Endothelial cell of umbilical vein (primary cell): ENCODE measurements around the gene MS4A10. TPM values are rescaled to one million over a fixed set of nuclear protein-coding genes. Genes with fewer than 3 reads are reported as not detected.

Source experiments
- BruUV-seq: library from RNA; stranded (reverse); fragments of 400-500 nt; replicated peaks from 2 replicates; lab custom pipeline; 2021; lab: Mats Ljungman, UMichigan
- CTCF ChIA-PET: fragments of 300-600, 350-600 bp; sonication (Branson Sonifier 250); formaldehyde crosslinking; loops from one replicate; lab custom pipeline; 2021; ENCODE audit warnings: antibody characterized with exemption, inconsistent platforms; lab: Charles Lee
- POLR2A ChIA-PET: fragments of 300-600, 350-600 bp; sonication (Branson Sonifier 250); formaldehyde crosslinking; loops from one replicate; lab custom pipeline; 2021; ENCODE audit warnings: antibody characterized with exemption, inconsistent platforms; lab: Charles Lee
- DNase-seq: peaks from one replicate; pipeline ENCODE4 v3.0.0-alpha.2; 2011; ENCODE audit warnings: low read depth, low spot score
- FAIRE-seq: peaks from 2 replicates; lab custom pipeline; 2011; peaks lifted over from hg19 to GRCh38; lab: Jason Lieb, UNC
- H2AFZ ChIP-seq: 2 replicates; pipeline ENCODE4 v1.6.0; 2012; ENCODE audit warnings: low read depth, low read length, control low read depth, inconsistent platforms
- H3K27ac ChIP-seq: 2 replicates; pipeline ENCODE4 v1.5.1; 2011; ENCODE audit warnings: low read depth, mild to moderate bottlenecking, control low read depth, low read length, moderate library complexity; ENCODE audit not compliant: insufficient read depth
- H3K27me3 ChIP-seq, 2 experiments: 2 replicates each; pipeline versions ENCODE4 v1.6.0 to v1.6.1; 2011; ENCODE audit warnings: low read length in 2 of 2, mixed read lengths in 1 of 2; ENCODE audit not compliant: control insufficient read depth in 2 of 2, insufficient read depth in 2 of 2
- H3K36me3 ChIP-seq, 2 experiments: 2 replicates in 1 of 2; 3 replicates in 1 of 2; pipeline ENCODE4 v1.5.1; 2011; ENCODE audit warnings: low read length in 2 of 2, mild to moderate bottlenecking in 1 of 2, moderate library complexity in 1 of 2; ENCODE audit not compliant: control insufficient read depth in 2 of 2, insufficient read depth in 2 of 2; ENCODE audit errors: extremely low read depth in 1 of 2
- H3K4me1 ChIP-seq: 3 replicates; pipeline ENCODE4 v1.5.1; 2011; ENCODE audit warnings: mild to moderate bottlenecking, low read length; ENCODE audit not compliant: control insufficient read depth, insufficient read depth; ENCODE audit errors: extremely low read depth
- H3K4me2 ChIP-seq: 2 replicates; pipeline ENCODE4 v1.6.1; 2011; ENCODE audit warnings: low read length, control low read depth, mixed read lengths; ENCODE audit not compliant: insufficient read depth
- H3K4me3 ChIP-seq, 3 experiments: fragments of 200-600 bp in 1 of 3; sonication (generic), shearing (Covaris generic) in 1 of 3; replicated peaks in 1 of 3; 2 replicates each; pipeline ENCODE4 v1.5.1; 2011 to 2016; ENCODE audit warnings: control low read depth in 3 of 3, low read length in 3 of 3, mild to moderate bottlenecking in 2 of 3, inconsistent platforms in 1 of 3, low read depth in 1 of 3, moderate library complexity in 1 of 3; ENCODE audit not compliant: insufficient read depth in 1 of 3
- H3K79me2 ChIP-seq: 2 replicates; pipeline ENCODE4 v1.6.0; 2012; ENCODE audit warnings: low read length, inconsistent platforms; ENCODE audit not compliant: control insufficient read depth, insufficient read depth
- H3K9ac ChIP-seq: replicated peaks from 2 replicates; pipeline ENCODE3; 2011; ENCODE audit warnings: low read length, control low read depth; ENCODE audit not compliant: insufficient read depth; ENCODE audit errors: extremely low read depth
- H3K9me1 ChIP-seq: replicated peaks from 3 replicates; pipeline ENCODE4 v1.6.0; 2011; ENCODE audit warnings: mild to moderate bottlenecking, low read length; ENCODE audit not compliant: control insufficient read depth, insufficient read depth; ENCODE audit errors: extremely low read depth
- H3K9me3 ChIP-seq: replicated peaks from 2 replicates; pipeline ENCODE4 v1.5.1; 2012; ENCODE audit warnings: low read length, inconsistent platforms; ENCODE audit not compliant: control insufficient read depth, insufficient read depth
- H4K20me1 ChIP-seq: replicated peaks from 2 replicates; pipeline ENCODE3; 2011; ENCODE audit warnings: mild to moderate bottlenecking, low read length; ENCODE audit not compliant: control insufficient read depth, insufficient read depth; ENCODE audit errors: extremely low read depth
- EZH2 ChIP-seq: IDR thresholded peaks from 2 replicates; pipeline ENCODE4 v1.6.1; 2012; ENCODE audit warnings: borderline replicate concordance, low read depth, mild to moderate bottlenecking, moderate library complexity, low read length, inconsistent platforms; ENCODE audit not compliant: severe bottlenecking
- FOS ChIP-seq: IDR thresholded peaks from 2 replicates; pipeline ENCODE4 v1.6.1; 2011; ENCODE audit warnings: mild to moderate bottlenecking, low read length, moderate library complexity, borderline replicate concordance; ENCODE audit not compliant: insufficient read depth
- GATA2 ChIP-seq: IDR thresholded peaks from 2 replicates; pipeline ENCODE4 v1.7.0; 2011; ENCODE audit warnings: low read depth, mild to moderate bottlenecking, moderate library complexity, mixed read lengths, low read length; ENCODE audit not compliant: insufficient read length, insufficient read depth
- JUN ChIP-seq: IDR thresholded peaks from 2 replicates; pipeline ENCODE4 v1.6.1; 2011; ENCODE audit warnings: borderline replicate concordance, low read depth; ENCODE audit not compliant: insufficient read length, insufficient read depth
- MAX ChIP-seq: IDR thresholded peaks from 2 replicates; pipeline ENCODE4 v1.6.1; 2011; ENCODE audit not compliant: insufficient read depth, insufficient read length
- MYC ChIP-seq: IDR thresholded peaks from one replicate; pipeline ENCODE4 v1.6.1; 2011; ENCODE audit warnings: mild to moderate bottlenecking, low read depth, low read length
- POLR2A ChIP-seq: IDR thresholded peaks from 2 replicates; pipeline ENCODE4 v1.6.1; 2012; ENCODE audit warnings: low read depth, mild to moderate bottlenecking, control low read depth, low read length
- POLR2AphosphoS5 ChIP-seq: IDR thresholded peaks from 2 replicates; pipeline ENCODE4 v1.6.1; 2012; ENCODE audit warnings: low read depth, mild to moderate bottlenecking, control low read depth, low read length, moderate library complexity; ENCODE audit not compliant: insufficient read depth
- dilution Hi-C: fragments of 300-500 bp; cut with MboI; formaldehyde crosslinking; loops from one replicate; pipeline ENCODE4 v1.15.0; 2019; ENCODE audit warnings: low sequenced_read_pairs; ENCODE audit not compliant: extremely low pct_ligation_motif_present
- intact Hi-C: fragments of 100-400 bp; cut with micrococcal nuclease; formaldehyde crosslinking; loops from one replicate; pipeline ENCODE4 v1.10.0; 2022
- polyA plus RNA-seq, 4 experiments: library from polyadenylated mRNA; depleted of rRNA in 3 of 4; stranded (reverse) in 3 of 4; unstranded in 1 of 4; fragments of >200 nt; gene quantifications; 2 replicates each; pipeline versions ENCODE4 v1.2.1 to v1.2.3, GENCODE V29; 2011 to 2012; ENCODE audit warnings: missing spikeins in 1 of 4
- total RNA-seq: library from RNA; stranded (reverse); gene quantifications from 2 replicates; pipeline ENCODE4 v1.2.3, GENCODE V29; 2021
- TF ChIP-seq, protein P1 (sequence below), 2 donors: IDR thresholded peaks; 1 replicate in 1 of 2; 2 replicates in 1 of 2; pipeline ENCODE4 v1.5.1; 2011; ENCODE audit warnings: low read length in 2 of 2, mild to moderate bottlenecking in 2 of 2, moderate library complexity in 2 of 2, control low read depth in 1 of 2, inconsistent platforms in 1 of 2, low read depth in 1 of 2; ENCODE audit not compliant: insufficient read depth in 1 of 2; ENCODE audit errors: extremely low read depth in 1 of 2

Gene MS4A10
- total and polyA plus RNA-seq, 2 donors (not counting 3 experiments of a cell fraction or from before 2014, with no cell fraction given) = not detected

- FAIRE-seq (no peak), DNase-seq (no peak)
- intact Hi-C loops = no loop called here
- H3K4me2 ChIP-seq = no peak overlapping the region
- H4K20me1 ChIP-seq = no peaks in the 10 kb centered on the region
- no peak overlapping the region for H3K4me3 ChIP-seq
- POLR2A ChIA-PET = no interaction called here
- no peaks in the 10 kb centered on the region for H3K9me1 ChIP-seq
- no TSS peak for BruUV-seq
- no peak for TF ChIP-seq EZH2
- TF ChIP-seq POLR2AphosphoS5 = no peak
- TF ChIP-seq MAX = no peak
- no peak for TF ChIP-seq GATA2
- TF ChIP-seq POLR2A = no peak
- TF ChIP-seq JUN = no peak
- TF ChIP-seq, protein P1, sequence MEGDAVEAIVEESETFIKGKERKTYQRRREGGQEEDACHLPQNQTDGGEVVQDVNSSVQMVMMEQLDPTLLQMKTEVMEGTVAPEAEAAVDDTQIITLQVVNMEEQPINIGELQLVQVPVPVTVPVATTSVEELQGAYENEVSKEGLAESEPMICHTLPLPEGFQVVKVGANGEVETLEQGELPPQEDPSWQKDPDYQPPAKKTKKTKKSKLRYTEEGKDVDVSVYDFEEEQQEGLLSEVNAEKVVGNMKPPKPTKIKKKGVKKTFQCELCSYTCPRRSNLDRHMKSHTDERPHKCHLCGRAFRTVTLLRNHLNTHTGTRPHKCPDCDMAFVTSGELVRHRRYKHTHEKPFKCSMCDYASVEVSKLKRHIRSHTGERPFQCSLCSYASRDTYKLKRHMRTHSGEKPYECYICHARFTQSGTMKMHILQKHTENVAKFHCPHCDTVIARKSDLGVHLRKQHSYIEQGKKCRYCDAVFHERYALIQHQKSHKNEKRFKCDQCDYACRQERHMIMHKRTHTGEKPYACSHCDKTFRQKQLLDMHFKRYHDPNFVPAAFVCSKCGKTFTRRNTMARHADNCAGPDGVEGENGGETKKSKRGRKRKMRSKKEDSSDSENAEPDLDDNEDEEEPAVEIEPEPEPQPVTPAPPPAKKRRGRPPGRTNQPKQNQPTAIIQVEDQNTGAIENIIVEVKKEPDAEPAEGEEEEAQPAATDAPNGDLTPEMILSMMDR (IDR thresholded peaks at IDR 0.05; ENCODE audit: extremely low read depth in 1 of 2, insufficient read depth in 1 of 2, low read depth in 1 of 2, low read length in 2 of 2) = no peak
- TF ChIP-seq MYC = no peak
- no peak for TF ChIP-seq FOS
- no peak overlapping the region for H2AFZ ChIP-seq
- H3K4me1 ChIP-seq = peaks cover 12% of the 10 kb centered on the region
- no peaks in the 10 kb centered on the region for H3K79me2 ChIP-seq
- no peaks in the 10 kb centered on the region for H3K9me3 ChIP-seq
- H3K27ac ChIP-seq = no peak overlapping the region
- CTCF ChIA-PET = interaction anchor here (1.3 to 2.6 kb wide), 3 partner anchors 11 to 85 kb away, joined by 3 to 13 read pairs (median 7); no protein-coding TSS in a partner anchor
- dilution Hi-C loops = no loop called here
- no peaks in the 10 kb centered on the region for H3K27me3 ChIP-seq
- no peak overlapping the region for H3K9ac ChIP-seq
- H3K36me3 ChIP-seq = no peaks in the 10 kb centered on the region
Measured at GRCh38 chr11:60814112-60814511, 29.0 kb downstream of the MS4A10 start.
